Measurements from ENCODE around the gene PNCK. TPM values are rescaled to one million over a fixed set of nuclear protein-coding genes. Genes with fewer than 3 reads are reported as not detected.
A peak's percentile ranks its signal among the peaks of the same experiment; 100 is the strongest.

Gene PNCK
- total RNA-seq, 1 donor = 0.36 TPM

DNA sequence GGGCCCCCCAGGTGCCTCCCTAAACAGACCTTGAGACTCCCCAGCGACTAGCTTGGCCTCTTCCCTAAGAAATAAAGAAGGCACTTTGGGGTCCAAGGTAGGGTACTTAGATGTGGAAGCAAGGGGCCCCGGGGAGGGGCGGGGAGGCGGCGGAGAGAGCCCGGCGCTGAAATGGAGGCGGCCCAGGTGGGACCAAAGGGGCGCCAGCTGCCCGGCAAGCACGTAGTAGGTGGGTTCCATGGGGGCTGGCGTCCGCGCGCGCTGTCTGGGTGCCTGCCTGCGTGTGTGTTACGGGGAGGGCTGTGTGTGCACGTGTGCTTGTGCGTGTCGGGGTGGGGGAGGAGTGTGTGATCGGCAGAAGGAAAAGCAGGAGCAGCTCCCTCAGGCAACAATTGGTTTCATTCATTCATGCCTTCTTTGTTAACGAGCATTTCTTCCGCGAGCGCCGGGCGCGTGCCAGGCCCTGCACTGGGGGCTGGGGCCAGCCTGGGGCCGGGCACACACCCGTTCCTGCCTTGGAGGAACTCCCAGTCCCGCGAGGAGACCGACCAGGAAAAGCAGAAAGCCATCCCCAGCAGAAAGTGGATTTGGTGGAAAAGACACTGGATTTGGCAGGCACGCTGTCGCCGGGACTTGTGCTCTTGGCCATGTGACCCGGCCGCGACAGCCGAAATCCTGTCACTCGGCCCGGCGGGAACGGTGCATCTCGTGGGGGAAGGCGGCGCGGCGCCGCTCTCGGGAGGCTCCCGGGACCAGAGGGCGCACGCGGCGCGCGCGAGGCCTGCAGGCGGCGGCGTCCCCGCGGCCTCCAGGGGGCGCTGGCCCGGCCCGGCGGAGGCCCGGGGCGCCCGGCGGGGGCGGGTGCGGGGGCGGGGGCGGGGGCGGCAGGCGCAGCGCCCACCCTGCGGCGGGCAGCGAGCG lies 29.9 kb downstream of the PNCK start:
- H3K27ac ChIP-seq (ENCODE audit: low read depth, low read length) = no peak overlapping the region
- H3K9me3 ChIP-seq (ENCODE audit: low read depth, low read length) = no peaks in the 10 kb centered on the region
- no peaks in the 10 kb centered on the region for H3K4me1 ChIP-seq (ENCODE audit: insufficient read depth, low read length)
- no peaks in the 10 kb centered on the region for H4K20me1 ChIP-seq (ENCODE audit: insufficient read depth, low read length)
- no peaks in the 10 kb centered on the region for H3K36me3 ChIP-seq (ENCODE audit: insufficient read depth, low read length)
- TF ChIP-seq, protein P1, sequence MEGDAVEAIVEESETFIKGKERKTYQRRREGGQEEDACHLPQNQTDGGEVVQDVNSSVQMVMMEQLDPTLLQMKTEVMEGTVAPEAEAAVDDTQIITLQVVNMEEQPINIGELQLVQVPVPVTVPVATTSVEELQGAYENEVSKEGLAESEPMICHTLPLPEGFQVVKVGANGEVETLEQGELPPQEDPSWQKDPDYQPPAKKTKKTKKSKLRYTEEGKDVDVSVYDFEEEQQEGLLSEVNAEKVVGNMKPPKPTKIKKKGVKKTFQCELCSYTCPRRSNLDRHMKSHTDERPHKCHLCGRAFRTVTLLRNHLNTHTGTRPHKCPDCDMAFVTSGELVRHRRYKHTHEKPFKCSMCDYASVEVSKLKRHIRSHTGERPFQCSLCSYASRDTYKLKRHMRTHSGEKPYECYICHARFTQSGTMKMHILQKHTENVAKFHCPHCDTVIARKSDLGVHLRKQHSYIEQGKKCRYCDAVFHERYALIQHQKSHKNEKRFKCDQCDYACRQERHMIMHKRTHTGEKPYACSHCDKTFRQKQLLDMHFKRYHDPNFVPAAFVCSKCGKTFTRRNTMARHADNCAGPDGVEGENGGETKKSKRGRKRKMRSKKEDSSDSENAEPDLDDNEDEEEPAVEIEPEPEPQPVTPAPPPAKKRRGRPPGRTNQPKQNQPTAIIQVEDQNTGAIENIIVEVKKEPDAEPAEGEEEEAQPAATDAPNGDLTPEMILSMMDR (IDR thresholded peaks at IDR 0.05; ENCODE audit: extremely low read depth, low read depth, low read length) = no peak
- H3K4me3 ChIP-seq (ENCODE audit: insufficient read depth, low read length) = no peak overlapping the region
- no peak overlapping the region for H2AFZ ChIP-seq (ENCODE audit: low read length)
- H3K27me3 ChIP-seq (ENCODE audit: insufficient read depth, low read length) = peaks cover 38% of the 10 kb centered on the region
- H3K4me2 ChIP-seq (ENCODE audit: insufficient read depth, low read length) = no peak overlapping the region
- H3K79me2 ChIP-seq (ENCODE audit: insufficient read depth, low read length) = no peaks in the 10 kb centered on the region
- peak; percentile 94 for DNase-seq (ENCODE audit: insufficient read length, low spot score, missing footprints)

DNA sequence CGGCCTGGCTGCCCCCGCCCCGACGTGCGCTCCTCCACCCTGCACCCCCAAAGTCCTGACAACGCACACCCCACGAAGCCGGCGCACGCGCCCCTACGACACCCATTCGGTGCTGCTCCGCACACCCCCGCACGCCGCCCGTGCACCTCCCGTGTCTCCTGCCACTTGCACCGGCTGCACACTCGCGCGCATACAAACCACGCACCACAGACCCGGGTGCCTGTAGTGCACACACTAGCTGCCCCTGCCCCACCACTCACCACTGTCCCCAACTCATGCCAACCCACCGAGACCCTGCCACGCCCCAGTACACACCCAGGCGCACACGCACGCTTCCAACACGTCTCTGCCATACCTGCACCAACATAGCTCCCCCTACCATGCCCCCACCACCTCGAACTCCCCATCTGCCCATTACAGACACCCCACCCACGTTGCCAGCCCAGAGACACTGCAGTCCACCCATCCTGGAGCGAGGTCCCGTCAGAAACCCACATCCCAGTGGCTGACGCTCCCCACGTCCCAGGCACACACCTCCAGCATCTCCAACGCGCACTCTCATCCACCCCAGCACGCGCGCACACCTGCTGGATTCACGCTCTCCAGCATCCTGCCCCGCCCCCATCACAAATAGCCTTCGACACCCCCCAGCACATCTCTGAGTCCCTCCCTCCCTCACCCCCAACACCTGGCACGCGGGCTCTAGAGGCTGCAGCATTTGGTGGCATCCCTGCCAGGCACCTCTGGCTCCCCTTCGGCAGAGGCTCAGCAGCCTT lies 30.8 kb downstream of the PNCK start:
- Histone ChIP-seq H3K4me2 (ENCODE audit: insufficient read depth, low read length) (no peak overlapping the region), H3K27me3 (ENCODE audit: insufficient read depth, low read length) (peaks cover 35% of the 10 kb centered on the region), H3K4me3 (ENCODE audit: insufficient read depth, low read length) (no peak overlapping the region), H3K9me3 (ENCODE audit: low read depth, low read length) (no peaks in the 10 kb centered on the region), H4K20me1 (ENCODE audit: insufficient read depth, low read length) (no peaks in the 10 kb centered on the region), H3K79me2 (ENCODE audit: insufficient read depth, low read length) (no peaks in the 10 kb centered on the region), H3K4me1 (ENCODE audit: insufficient read depth, low read length) (no peaks in the 10 kb centered on the region), H3K27ac (ENCODE audit: low read depth, low read length) (no peak overlapping the region), H2AFZ (ENCODE audit: low read length) (no peak overlapping the region), H3K36me3 (ENCODE audit: insufficient read depth, low read length) (no peaks in the 10 kb centered on the region)
- TF ChIP-seq, protein P1 (IDR thresholded peaks at IDR 0.05; ENCODE audit: extremely low read depth, low read depth, low read length) = no peak
- DNase-seq (ENCODE audit: insufficient read length, low spot score, missing footprints) = peak; percentile 87

DNA sequence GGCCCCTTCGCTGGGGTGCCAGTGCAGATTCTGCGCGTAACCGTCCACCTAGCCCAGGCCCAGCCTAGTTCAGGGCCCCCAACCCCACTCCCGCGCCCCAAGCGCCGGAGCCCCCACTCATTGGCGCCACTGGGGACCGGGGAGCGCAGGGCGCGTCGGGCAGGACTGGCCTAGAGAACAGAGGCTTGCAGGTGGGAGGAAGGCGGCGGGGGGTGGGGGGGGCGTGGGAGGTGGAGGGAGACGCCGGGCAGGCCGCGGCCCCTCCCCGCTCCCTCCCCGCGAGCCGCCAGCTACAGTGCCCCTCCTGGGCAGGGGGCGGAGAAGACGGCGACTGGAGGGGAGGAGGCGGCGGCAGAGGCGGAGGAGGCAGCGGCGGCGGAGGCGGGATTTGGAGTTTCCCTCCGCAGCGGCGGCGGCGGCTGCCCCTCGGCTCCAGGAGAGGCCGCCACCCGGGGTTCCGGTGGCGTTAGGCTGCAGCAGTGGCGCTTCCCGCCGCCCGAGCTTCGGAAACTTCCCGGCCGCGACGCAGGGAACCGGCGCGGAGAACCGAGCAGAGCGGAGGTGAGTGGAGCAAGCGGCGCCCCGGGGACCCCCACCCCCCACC lies 31.5 kb downstream of the PNCK start:
- no peaks in the 10 kb centered on the region for H4K20me1 ChIP-seq (ENCODE audit: insufficient read depth, low read length)
- TF ChIP-seq, protein P1 (IDR thresholded peaks at IDR 0.05; ENCODE audit: extremely low read depth, low read depth, low read length) = no peak
- no peaks in the 10 kb centered on the region for H3K36me3 ChIP-seq (ENCODE audit: insufficient read depth, low read length)
- H3K79me2 ChIP-seq (ENCODE audit: insufficient read depth, low read length) = no peaks in the 10 kb centered on the region
- H3K4me3 ChIP-seq (ENCODE audit: insufficient read depth, low read length) = no peak overlapping the region
- DNase-seq (ENCODE audit: insufficient read length, low spot score, missing footprints) = peak; percentile 88
- no peaks in the 10 kb centered on the region for H3K4me1 ChIP-seq (ENCODE audit: insufficient read depth, low read length)
- no peaks in the 10 kb centered on the region for H3K9me3 ChIP-seq (ENCODE audit: low read depth, low read length)
- no peak overlapping the region for H3K4me2 ChIP-seq (ENCODE audit: insufficient read depth, low read length)
- no peak overlapping the region for H3K27ac ChIP-seq (ENCODE audit: low read depth, low read length)
- H2AFZ ChIP-seq (ENCODE audit: low read length) = no peak overlapping the region
- H3K27me3 ChIP-seq (ENCODE audit: insufficient read depth, low read length) = peaks cover 33% of the 10 kb centered on the region
